COR-L47 (cell line): ENCODE measurements around the gene PLEKHG4B.
"Not testable (repeated sequence)": the region's sequence is repeated elsewhere in the genome, so short reads cannot be mapped to it uniquely, and the experiment has no call there.

Experiments used
- DNase-seq: peaks from one replicate; lab custom pipeline; 2025; lab: John Stamatoyannopoulos, UW

PLEKHG4B gene

GRCh38 chr5:187617-188451, 95.9 kb downstream of the PLEKHG4B start:
- DNase-seq = peak; percentile 10

- peak; percentile 82 for DNase-seq
These were observed 96.8 kb downstream of the PLEKHG4B start for GRCh38 chr5:188488-189481.

GRCh38 chr5:189486-189885, 97.5 kb downstream of the PLEKHG4B start:
- DNase-seq = no peak

- DNase-seq = no peak
These were observed 98.0 kb downstream of the PLEKHG4B start for GRCh38 chr5:189976-190365.

GRCh38 chr5:190366-191035, 98.5 kb downstream of the PLEKHG4B start:
- DNase-seq = no peak

GRCh38 chr5:191036-191948, 99.3 kb downstream of the PLEKHG4B start, which contains the start of gene LRRC14B:
LRRC14B (plus strand) TSS chr5:191495; CDS start chr5:191539, 44 bp downstream.
- no peak for DNase-seq

GRCh38 chr5:191949-192690, 100.2 kb downstream of the PLEKHG4B start:
- no peak for DNase-seq

GRCh38 chr5:192691-192969, 100.7 kb downstream of the PLEKHG4B start:
- DNase-seq = no peak

GRCh38 chr5:192970-193831, 101.2 kb downstream of the PLEKHG4B start:
- DNase-seq = no peak

GRCh38 chr5:194102-194501, 102.1 kb downstream of the PLEKHG4B start:
- no peak for DNase-seq

GRCh38 chr5:194603-195209, 102.7 kb downstream of the PLEKHG4B start:
- no peak for DNase-seq

GRCh38 chr5:195401-196160, 103.6 kb downstream of the PLEKHG4B start:
- DNase-seq = no peak

- no peak for DNase-seq
These were observed 104.4 kb downstream of the PLEKHG4B start for GRCh38 chr5:196350-196749.

- DNase-seq = not testable (repeated sequence)
These were observed 105.1 kb downstream of the PLEKHG4B start for GRCh38 chr5:197031-197430.

GRCh38 chr5:197892-198489, 106.0 kb downstream of the PLEKHG4B start:
- no peak for DNase-seq

- no peak for DNase-seq
These were observed 106.7 kb downstream of the PLEKHG4B start for GRCh38 chr5:198516-199196.

GRCh38 chr5:199197-199949, 107.4 kb downstream of the PLEKHG4B start:
- DNase-seq = no peak
